Left renal cortex interstitium (tissue), 4 donors: ENCODE results near the gene TXNDC8. TPM values are rescaled to one million over a fixed set of nuclear protein-coding genes. Genes with fewer than 3 reads are reported as not detected.
"Not testable (repeated sequence)": the region's sequence is repeated elsewhere in the genome, so short reads cannot be mapped to it uniquely, and the experiment has no call there.

ENCODE experiments used
- DNase-seq, 4 donors: peaks; one replicate each; pipeline ENCODE4 v3.0.0-alpha.2; 2013; ENCODE audit warnings: low read depth in 4 of 4, low spot score in 2 of 4, missing footprints in 1 of 4
- polyA plus RNA-seq, 4 donors: library from polyadenylated mRNA; unstranded; fragments of 120-200 nt; gene quantifications; one replicate each; pipeline ENCODE4 v1.2.1, GENCODE V29; 2013; ENCODE audit not compliant: insufficient read length in 4 of 4

Gene TXNDC8
- polyA plus RNA-seq, 4 donors: not detected

- DNase-seq: no peak
Observed at GRCh38 chr9:110329639-110330230, 7.9 kb downstream of the TXNDC8 start.

GRCh38 chr9:110328763-110329162 is 8.9 kb downstream of the TXNDC8 start:
- DNase-seq: no peak

- no peak for DNase-seq
Observed at GRCh38 chr9:110327716-110328115, 9.9 kb downstream of the TXNDC8 start.

- no peak for DNase-seq
Observed at GRCh38 chr9:110323818-110324217, 13.8 kb downstream of the TXNDC8 start.

GRCh38 chr9:110320651-110321445 is 16.8 kb downstream of the TXNDC8 start:
- DNase-seq: no peak

GRCh38 chr9:110319781-110320492 is 17.7 kb downstream of the TXNDC8 start:
- DNase-seq: no peak

- DNase-seq: no peak
Observed at GRCh38 chr9:110317911-110318310, 19.8 kb downstream of the TXNDC8 start.

- DNase-seq: no peak
Observed at GRCh38 chr9:110316261-110317075, 21.2 kb downstream of the TXNDC8 start.

- not testable (repeated sequence) for DNase-seq
Observed at GRCh38 chr9:110311978-110312377, 25.7 kb downstream of the TXNDC8 start.

- no peak for DNase-seq
Observed at GRCh38 chr9:110309681-110310080, 28.0 kb downstream of the TXNDC8 start.

- DNase-seq: no peak
Observed at GRCh38 chr9:110308633-110309038, 29.0 kb downstream of the TXNDC8 start.

- no peak for DNase-seq
Observed at GRCh38 chr9:110307191-110307590, 30.5 kb downstream of the TXNDC8 start.

GRCh38 chr9:110303133-110303532 is 34.5 kb downstream of the TXNDC8 start:
- no peak for DNase-seq

- DNase-seq: no peak
Observed at GRCh38 chr9:110298043-110298605, 39.5 kb downstream of the TXNDC8 start.

- no peak for DNase-seq
Observed at GRCh38 chr9:110293248-110293647, 44.4 kb downstream of the TXNDC8 start.

- DNase-seq: no peak
Observed at GRCh38 chr9:110291921-110292557, 45.6 kb downstream of the TXNDC8 start.

- DNase-seq: no peak
Observed at GRCh38 chr9:110290001-110290400, 47.7 kb downstream of the TXNDC8 start.

GRCh38 chr9:110288503-110288902 is 49.2 kb downstream of the TXNDC8 start:
- DNase-seq: no peak

GRCh38 chr9:110287289-110287680 is 50.4 kb downstream of the TXNDC8 start:
- no peak for DNase-seq
